ENCODE results near the gene TACC2. TPM values are rescaled to one million over a fixed set of nuclear protein-coding genes. Genes with fewer than 3 reads are reported as not detected.

TACC2 gene
- total and polyA plus RNA-seq, 5 donors from 2014 or later: not detected

DNA sequence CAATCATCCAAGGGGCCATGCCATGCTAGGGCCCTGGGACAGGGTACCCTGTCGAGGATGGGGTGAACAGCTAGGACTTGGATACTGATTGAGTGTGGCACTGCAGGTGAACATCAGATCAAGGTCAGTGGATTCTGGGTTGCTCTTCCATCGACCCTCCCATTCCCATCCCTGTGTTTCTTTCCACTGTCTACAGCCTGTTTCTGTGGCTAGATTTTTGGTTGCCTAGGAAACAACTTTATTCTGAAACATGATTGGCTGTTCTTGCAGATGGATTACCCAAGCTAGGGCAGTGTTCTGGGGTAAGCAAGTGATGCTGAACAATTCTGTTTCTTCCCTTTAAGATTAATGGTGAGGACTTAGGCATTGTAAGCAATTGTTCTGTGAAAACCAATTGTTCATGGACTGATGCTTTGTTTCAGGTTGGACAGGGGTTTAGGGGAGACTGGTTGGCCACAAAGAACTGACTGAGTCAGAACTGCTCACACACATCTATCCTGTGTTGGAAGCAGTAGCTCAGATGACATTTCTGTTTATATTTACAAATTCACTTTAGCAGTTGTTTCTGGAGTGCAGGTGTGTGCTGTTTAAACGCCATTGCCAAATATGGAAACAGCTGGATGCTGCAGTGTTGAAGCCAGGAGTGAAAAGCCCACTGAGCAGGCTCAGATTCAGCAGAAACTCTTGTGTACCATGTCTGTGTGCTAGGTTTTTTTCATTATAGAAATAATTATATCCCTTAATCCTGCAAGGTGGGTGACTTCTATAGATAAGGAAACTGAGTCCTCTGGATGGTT lies 179.8 kb downstream of the TACC2 start:
- peaks cover 0 to 3% (median 0%) of the 10 kb centered on the region in 7 donors for H3K9me3 Mint-ChIP-seq
- no peak for ATAC-seq (ENCODE audit: low read depth in 2 of 2)
- H3K36me3 Mint-ChIP-seq: no peaks in the 10 kb centered on the region

DNA sequence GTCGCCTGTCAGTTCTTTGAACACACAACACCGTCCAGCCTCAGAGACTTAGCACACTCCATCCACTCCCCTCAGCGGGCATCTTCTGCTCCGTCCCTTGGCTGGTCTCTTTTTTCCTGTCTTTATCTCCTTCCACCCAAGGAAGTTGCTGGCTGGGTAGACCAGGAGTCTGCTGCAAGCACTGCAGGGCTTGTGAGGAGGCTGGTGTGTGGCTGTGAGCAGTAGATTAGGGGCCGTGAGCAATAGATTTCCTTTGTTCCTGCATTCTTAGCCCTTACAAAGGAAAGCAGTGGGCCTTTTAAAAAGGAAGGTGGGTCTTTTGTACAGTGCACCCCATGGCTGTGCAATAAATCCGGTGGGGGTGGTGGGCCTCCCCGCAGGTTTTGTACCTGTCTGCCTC lies 181.8 kb downstream of the TACC2 start:
- Mint-ChIP-seq H3K27me3 (peaks cover 20% of the 10 kb centered on the region), H3K36me3 (no peaks in the 10 kb centered on the region), H3K27ac (no peak overlapping the region), H3K9me3 (peaks cover 0 to 3% (median 0%) of the 10 kb centered on the region in 7 donors), H3K4me3 (no peak overlapping the region), H3K4me1 (no peaks in the 10 kb centered on the region)
- Histone ChIP-seq H3K27ac (ENCODE audit: insufficient read depth, low read length, poor library complexity, severe bottlenecking) (no peak overlapping the region), H3K36me3 (ENCODE audit: control insufficient read depth, insufficient read depth, low read length) (no peaks in the 10 kb centered on the region), H3K9me3 (ENCODE audit: control insufficient read depth in 2 of 2, low read length in 2 of 2) (no peaks in the 10 kb centered on the region), H3K4me3 (ENCODE audit: low read depth, low read length) (no peak overlapping the region), H3K27me3 (ENCODE audit: control insufficient read depth, insufficient read depth, low read length) (peaks cover 9% of the 10 kb centered on the region), H3K4me1 (ENCODE audit: control insufficient read depth, insufficient read depth, low read length, poor library complexity, severe bottlenecking) (no peaks in the 10 kb centered on the region)
- no peak for ATAC-seq (ENCODE audit: low read depth in 2 of 2)
- DNase-seq: no peak

More for the DNA sequence above, 179.8 kb downstream of the TACC2 start:
- no peak overlapping the region for H3K27ac Mint-ChIP-seq
- H3K9me3 ChIP-seq (ENCODE audit: control insufficient read depth in 2 of 2, low read length in 2 of 2): no peaks in the 10 kb centered on the region
- H3K4me3 ChIP-seq (ENCODE audit: low read depth, low read length): no peak overlapping the region
- peaks cover 0 to 7% (median 3%) of the 10 kb centered on the region in 4 donors for H3K4me1 Mint-ChIP-seq
- no peak for DNase-seq
- no peaks in the 10 kb centered on the region for H3K36me3 ChIP-seq (ENCODE audit: control insufficient read depth, insufficient read depth, low read length)
- no peak overlapping the region for H3K4me3 Mint-ChIP-seq
- no peak overlapping the region for H3K27ac ChIP-seq (ENCODE audit: insufficient read depth, low read length, poor library complexity, severe bottlenecking)
- peaks cover 18% of the 10 kb centered on the region for H3K27me3 ChIP-seq (ENCODE audit: control insufficient read depth, insufficient read depth, low read length)
- H3K4me1 ChIP-seq (ENCODE audit: control insufficient read depth, insufficient read depth, low read length, poor library complexity, severe bottlenecking): peaks cover 3% of the 10 kb centered on the region
- H3K27me3 Mint-ChIP-seq: peaks cover 30% of the 10 kb centered on the region

- no peak overlapping the region for H3K27ac ChIP-seq (ENCODE audit: insufficient read depth, low read length, poor library complexity, severe bottlenecking)
- H3K36me3 Mint-ChIP-seq: no peaks in the 10 kb centered on the region
- H3K4me1 ChIP-seq (ENCODE audit: control insufficient read depth, insufficient read depth, low read length, poor library complexity, severe bottlenecking): no peaks in the 10 kb centered on the region
- peaks cover 0 to 2% (median 0%) of the 10 kb centered on the region in 7 donors for H3K9me3 Mint-ChIP-seq
- H3K4me3 Mint-ChIP-seq: no peak overlapping the region
- H3K27me3 ChIP-seq (ENCODE audit: control insufficient read depth, insufficient read depth, low read length): peaks cover 6% of the 10 kb centered on the region
- DNase-seq: no peak
- no peak overlapping the region for H3K4me3 ChIP-seq (ENCODE audit: low read depth, low read length)
- H3K27me3 Mint-ChIP-seq: peaks cover 17% of the 10 kb centered on the region
- no peak for ATAC-seq (ENCODE audit: low read depth in 2 of 2)
- H3K36me3 ChIP-seq (ENCODE audit: control insufficient read depth, insufficient read depth, low read length): no peaks in the 10 kb centered on the region
- H3K9me3 ChIP-seq (ENCODE audit: control insufficient read depth in 2 of 2, low read length in 2 of 2): no peaks in the 10 kb centered on the region
- H3K4me1 Mint-ChIP-seq: no peaks in the 10 kb centered on the region
- H3K27ac Mint-ChIP-seq: peak overlapping the region in 1 of 3 donors; percentile 26
Observed at GRCh38 chr10:122171302-122172075, 182.5 kb downstream of the TACC2 start.

DNA sequence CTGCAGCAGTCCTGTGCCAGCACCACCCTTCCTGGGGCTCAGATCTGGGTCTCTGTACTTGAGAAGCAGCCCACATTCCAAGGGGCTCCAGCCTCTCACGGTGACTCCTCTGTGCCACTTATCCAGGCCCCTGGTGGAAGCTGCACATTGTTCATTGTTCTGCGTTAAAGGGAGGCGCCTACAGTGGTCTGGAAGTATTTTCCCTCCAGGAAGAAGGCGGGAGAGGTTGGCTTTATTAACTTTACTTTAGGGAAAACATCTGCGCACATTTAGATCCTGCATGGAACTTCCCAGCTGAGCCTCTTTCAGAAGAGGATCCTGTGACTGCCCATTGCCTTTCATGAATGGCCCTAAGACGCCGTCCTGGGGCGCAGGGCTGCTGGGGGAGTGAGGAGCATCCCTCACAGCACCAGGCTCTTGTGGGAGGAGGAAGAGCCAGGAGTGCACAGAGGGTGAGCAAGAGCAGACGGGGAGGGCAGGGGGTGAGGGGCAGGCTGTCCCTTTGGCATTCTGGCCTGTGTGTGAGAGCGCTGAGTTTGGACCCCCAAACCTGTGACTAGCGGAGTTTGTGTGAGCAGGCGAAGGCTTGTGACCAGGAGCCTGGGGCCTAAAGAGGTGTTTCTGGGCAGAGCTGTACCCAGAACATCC lies 183.5 kb downstream of the TACC2 start:
- no peak overlapping the region for H3K4me3 Mint-ChIP-seq
- H3K4me1 Mint-ChIP-seq: no peaks in the 10 kb centered on the region
- no peak overlapping the region for H3K27ac Mint-ChIP-seq
- no peak for ATAC-seq (ENCODE audit: low read depth in 2 of 2)
- peaks cover 0 to 2% (median 0%) of the 10 kb centered on the region in 7 donors for H3K9me3 Mint-ChIP-seq
- Histone ChIP-seq H3K4me3 (ENCODE audit: low read depth, low read length) (no peak overlapping the region), H3K4me1 (ENCODE audit: control insufficient read depth, insufficient read depth, low read length, poor library complexity, severe bottlenecking) (no peaks in the 10 kb centered on the region), H3K9me3 (ENCODE audit: control insufficient read depth in 2 of 2, low read length in 2 of 2) (no peaks in the 10 kb centered on the region), H3K27me3 (ENCODE audit: control insufficient read depth, insufficient read depth, low read length) (no peaks in the 10 kb centered on the region), H3K36me3 (ENCODE audit: control insufficient read depth, insufficient read depth, low read length) (no peaks in the 10 kb centered on the region), H3K27ac (ENCODE audit: insufficient read depth, low read length, poor library complexity, severe bottlenecking) (no peak overlapping the region)
- no peak for DNase-seq
- H3K36me3 Mint-ChIP-seq: no peaks in the 10 kb centered on the region
- peaks cover 17% of the 10 kb centered on the region for H3K27me3 Mint-ChIP-seq

DNA sequence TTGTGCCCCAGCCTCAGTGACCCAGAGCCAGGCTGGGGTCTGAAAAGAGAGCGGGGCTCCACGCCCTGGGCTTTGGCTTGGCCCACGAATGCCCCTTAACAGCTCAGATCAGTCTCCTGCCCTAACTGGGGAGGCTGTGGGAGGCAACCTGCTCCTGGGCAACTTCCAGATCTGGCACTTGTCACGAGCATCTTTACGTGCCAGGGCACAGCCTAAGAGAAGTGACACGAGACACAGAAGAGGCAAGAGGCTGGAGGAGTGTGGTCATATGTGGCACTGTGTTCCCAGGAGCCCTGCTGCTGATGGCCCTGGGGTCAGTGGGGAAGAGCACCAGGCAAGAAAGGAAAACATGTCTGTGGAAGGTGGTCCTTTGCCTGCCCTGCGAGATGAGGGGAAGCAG lies 184.4 kb downstream of the TACC2 start:
- no peaks in the 10 kb centered on the region for H3K27me3 ChIP-seq (ENCODE audit: control insufficient read depth, insufficient read depth, low read length)
- Mint-ChIP-seq H3K36me3 (no peaks in the 10 kb centered on the region), H3K4me1 (no peaks in the 10 kb centered on the region), H3K27ac (no peak overlapping the region), H3K27me3 (peaks cover 17% of the 10 kb centered on the region), H3K4me3 (no peak overlapping the region), H3K9me3 (peaks cover 0 to 2% (median 0%) of the 10 kb centered on the region in 7 donors)
- H3K36me3 ChIP-seq (ENCODE audit: control insufficient read depth, insufficient read depth, low read length): no peaks in the 10 kb centered on the region
- H3K4me3 ChIP-seq (ENCODE audit: low read depth, low read length): no peak overlapping the region
- no peak overlapping the region for H3K27ac ChIP-seq (ENCODE audit: insufficient read depth, low read length, poor library complexity, severe bottlenecking)
- ATAC-seq (ENCODE audit: low read depth in 2 of 2) (no peak), DNase-seq (no peak)
- no peaks in the 10 kb centered on the region for H3K9me3 ChIP-seq (ENCODE audit: control insufficient read depth in 2 of 2, low read length in 2 of 2)
- H3K4me1 ChIP-seq (ENCODE audit: control insufficient read depth, insufficient read depth, low read length, poor library complexity, severe bottlenecking): no peaks in the 10 kb centered on the region

- Histone ChIP-seq H3K4me3 (ENCODE audit: low read depth, low read length) (no peak overlapping the region), H3K4me1 (ENCODE audit: control insufficient read depth, insufficient read depth, low read length, poor library complexity, severe bottlenecking) (no peaks in the 10 kb centered on the region), H3K9me3 (ENCODE audit: control insufficient read depth in 2 of 2, low read length in 2 of 2) (no peaks in the 10 kb centered on the region), H3K36me3 (ENCODE audit: control insufficient read depth, insufficient read depth, low read length) (no peaks in the 10 kb centered on the region), H3K27ac (ENCODE audit: insufficient read depth, low read length, poor library complexity, severe bottlenecking) (no peak overlapping the region), H3K27me3 (ENCODE audit: control insufficient read depth, insufficient read depth, low read length) (no peaks in the 10 kb centered on the region)
- Mint-ChIP-seq H3K9me3 (peaks cover 0 to 2% (median 0%) of the 10 kb centered on the region in 7 donors), H3K36me3 (no peaks in the 10 kb centered on the region), H3K27me3 (peaks cover 15% of the 10 kb centered on the region), H3K27ac (no peak overlapping the region), H3K4me1 (no peaks in the 10 kb centered on the region), H3K4me3 (no peak overlapping the region)
- DNase-seq: no peak
- no peak for ATAC-seq (ENCODE audit: low read depth in 2 of 2)
Observed at GRCh38 chr10:122173766-122174435, 184.9 kb downstream of the TACC2 start.
